ENCODE data around the gene ZNF557.
A peak's percentile ranks its signal among the peaks of the same experiment; 100 is the strongest.
"Not testable (repeated sequence)": the region's sequence is repeated elsewhere in the genome, so short reads cannot be mapped to it uniquely, and the experiment has no call there.

The ZNF557 gene

DNA sequence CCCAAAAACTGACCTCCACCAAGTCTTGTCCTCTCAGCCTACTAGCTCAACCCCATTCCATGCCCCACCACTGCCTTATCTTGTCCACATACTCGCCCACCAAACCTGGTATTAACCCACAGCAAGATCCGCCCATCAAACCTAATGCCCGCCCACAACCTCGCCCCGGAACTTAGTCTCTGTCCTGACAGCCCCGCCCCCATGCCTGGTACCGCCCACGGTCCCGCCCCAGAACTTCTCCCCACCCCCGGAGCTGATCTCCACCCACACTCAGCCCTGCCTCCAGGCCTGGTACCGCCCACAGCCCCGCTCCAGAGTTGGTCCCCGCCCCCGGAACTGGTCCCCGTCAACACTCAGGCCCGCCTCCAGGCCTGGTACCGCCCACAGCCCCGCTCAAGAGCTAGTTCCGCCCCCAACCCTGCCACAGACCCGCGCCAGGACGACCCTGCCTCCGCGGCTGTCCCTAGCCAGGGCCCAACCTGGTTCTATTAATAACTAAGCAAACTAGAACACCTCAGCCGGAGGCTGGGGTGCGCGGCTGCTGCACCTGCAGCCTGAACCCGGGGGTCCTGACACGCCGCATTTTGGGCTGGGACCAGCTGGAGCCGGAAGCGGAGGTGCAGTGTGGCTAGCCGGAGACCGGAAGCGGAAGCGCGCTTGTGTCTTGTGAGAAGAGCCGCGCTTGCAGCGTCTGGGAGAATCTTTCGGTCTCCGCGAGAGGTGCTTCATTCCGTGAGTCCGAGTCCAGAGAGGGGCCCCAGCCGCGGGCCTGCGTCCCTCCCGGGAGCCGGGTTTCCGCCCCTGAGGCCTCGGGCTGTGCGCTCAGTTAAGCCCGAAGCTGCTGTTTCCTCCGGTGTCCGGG lies at the start of gene ZNF557:
ZNF557 (plus strand) TSS at position 662 of the 862 bp plus-strand sequence. CDS start 5,372 bp downstream, outside the sequence.
- DNase-seq, result peak; percentile 79 to 82

DNA sequence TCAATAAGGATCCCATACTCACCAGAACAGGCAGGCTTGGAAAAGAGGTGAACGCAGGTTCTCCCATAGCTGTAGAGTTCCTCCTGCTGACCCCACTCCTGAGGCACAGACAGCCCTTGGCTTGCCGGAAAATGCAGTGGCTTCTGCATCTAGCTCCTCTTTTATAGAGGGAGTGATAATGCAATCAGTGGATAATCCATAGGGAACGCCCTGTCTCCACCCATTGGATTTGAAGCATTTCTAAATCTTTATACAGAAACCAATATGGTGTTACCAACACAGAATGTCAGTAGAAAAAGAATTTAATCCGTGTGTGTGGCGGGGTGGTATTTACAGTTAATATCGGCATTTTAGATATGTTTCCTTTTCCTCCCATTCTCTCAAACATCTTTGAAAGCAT lies 48.2 kb upstream of the ZNF557 start, which contains the start of gene MBD3L2B:
MBD3L2B (minus strand) TSS at position 101 of the 400 bp plus-strand sequence; CDS start at position 67, 34 bp downstream.
- DNase-seq, result not testable (repeated sequence)

DNA sequence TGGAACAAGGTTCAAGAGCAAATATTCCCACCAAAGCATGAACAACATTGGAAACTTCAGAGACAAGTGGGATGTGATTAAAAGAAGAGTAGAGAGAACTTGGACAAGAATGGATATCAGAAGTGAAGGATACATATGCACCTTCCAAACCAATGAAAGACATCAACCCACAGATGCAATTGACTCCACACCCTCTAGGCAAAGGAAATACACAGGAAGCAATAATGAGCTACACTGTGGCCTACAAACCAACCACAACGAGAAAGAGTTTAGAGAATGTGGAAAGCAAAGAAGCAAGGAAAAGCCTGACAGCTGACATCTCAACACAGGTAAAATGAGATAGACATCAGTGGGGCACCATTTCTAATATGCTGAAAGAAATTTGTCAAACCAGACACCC lies 40.7 kb upstream of the ZNF557 start:
- DNase-seq, result not testable (repeated sequence)

GRCh38 chr19:7030278-7030677 lies 39.2 kb upstream of the ZNF557 start, which contains the start of gene MBD3L5:
Gene MBD3L5 (plus strand): TSS chr19:7030578. CDS start chr19:7030612, 34 bp downstream.
- not testable (repeated sequence) for DNase-seq

DNA sequence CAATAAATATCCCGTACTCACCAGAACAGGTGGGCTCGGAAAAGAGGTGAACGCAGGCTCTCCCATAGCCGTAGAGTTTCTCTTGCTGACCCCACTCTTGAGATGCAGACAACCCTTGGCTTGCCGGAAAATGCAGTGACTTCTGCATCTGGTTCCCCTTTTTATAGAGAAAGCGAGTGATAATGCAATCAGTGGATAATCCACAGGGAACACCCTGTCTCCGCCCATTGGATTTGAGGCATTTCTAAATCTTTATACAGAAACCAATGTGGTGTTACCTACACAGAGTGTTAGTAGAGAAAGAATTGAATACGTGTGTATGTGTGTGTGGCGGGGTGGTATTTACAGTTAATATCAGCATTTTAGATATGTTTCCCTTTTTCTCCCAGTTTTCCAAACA lies 29.4 kb upstream of the ZNF557 start, which contains the start of gene MBD3L4:
MBD3L4 (minus strand) TSS at position 101 of the 400 bp plus-strand sequence; CDS start at position 66, 35 bp downstream.
- DNase-seq, result not testable (repeated sequence)

GRCh38 chr19:7041563-7041962 lies 27.9 kb upstream of the ZNF557 start:
- not testable (repeated sequence) for DNase-seq

DNA sequence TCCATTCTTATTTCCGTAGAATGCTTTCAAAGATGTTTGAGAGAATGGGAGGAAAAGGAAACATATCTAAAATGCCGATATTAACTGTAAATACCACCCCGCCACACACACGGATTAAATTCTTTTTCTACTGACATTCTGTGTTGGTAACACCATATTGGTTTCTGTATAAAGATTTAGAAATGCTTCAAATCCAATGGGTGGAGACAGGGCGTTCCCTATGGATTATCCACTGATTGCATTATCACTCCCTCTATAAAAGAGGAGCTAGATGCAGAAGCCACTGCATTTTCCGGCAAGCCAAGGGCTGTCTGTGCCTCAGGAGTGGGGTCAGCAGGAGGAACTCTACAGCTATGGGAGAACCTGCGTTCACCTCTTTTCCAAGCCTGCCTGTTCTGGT lies 20.5 kb upstream of the ZNF557 start, which contains the start of gene MBD3L2:
MBD3L2 (plus strand) TSS at position 301 of the 400 bp plus-strand sequence; CDS start at position 354, 53 bp downstream.
- not testable (repeated sequence) for DNase-seq

- DNase-seq, result not testable (repeated sequence)
Observed at GRCh38 chr19:7051421-7051820, 18.1 kb upstream of the ZNF557 start.

GRCh38 chr19:7052896-7053295 lies 16.6 kb upstream of the ZNF557 start:
- DNase-seq, result not testable (repeated sequence)

- not testable (repeated sequence) for DNase-seq
Observed at GRCh38 chr19:7054635-7055368, 14.7 kb upstream of the ZNF557 start.

DNA sequence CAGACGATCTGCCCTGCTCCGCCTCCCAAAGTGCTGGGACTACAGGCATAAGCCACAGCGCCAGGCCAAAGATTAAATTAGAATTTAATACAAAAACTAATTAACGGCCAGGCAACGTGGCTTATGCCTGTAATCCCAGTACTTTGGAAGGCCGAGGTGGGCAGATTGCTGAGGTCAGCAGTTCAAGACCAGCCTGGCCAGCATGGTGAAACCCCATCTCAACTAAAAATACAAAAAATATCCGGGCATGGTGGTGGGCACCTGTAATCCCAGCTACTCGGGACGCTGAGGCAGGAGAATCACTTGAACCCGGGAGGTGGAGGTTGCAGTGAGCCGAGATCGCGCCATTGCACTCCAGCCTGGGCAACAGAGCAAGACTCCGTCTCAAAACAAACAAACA lies 13.8 kb upstream of the ZNF557 start:
- not testable (repeated sequence) for DNase-seq

DNA sequence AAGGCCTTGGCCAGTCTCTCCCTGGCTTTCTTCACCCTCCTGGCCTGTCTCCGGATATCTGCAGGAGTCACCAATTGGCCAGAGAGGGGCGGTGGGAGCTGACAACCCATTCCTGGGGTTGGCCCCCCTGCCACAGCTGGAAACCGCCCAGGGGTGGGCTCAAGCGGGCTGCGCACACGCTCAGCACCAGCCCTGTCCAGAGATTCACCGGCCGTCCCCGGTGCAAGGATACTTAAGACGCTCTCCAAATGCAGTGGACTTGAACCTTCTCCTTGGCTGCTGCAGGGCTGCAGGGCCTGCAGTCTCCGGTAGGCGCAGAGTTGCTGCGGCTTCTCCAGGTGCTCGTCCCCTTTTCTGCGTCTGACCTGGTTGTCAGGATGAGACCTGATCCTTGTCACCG lies 13.1 kb upstream of the ZNF557 start:
- not testable (repeated sequence) for DNase-seq

DNA sequence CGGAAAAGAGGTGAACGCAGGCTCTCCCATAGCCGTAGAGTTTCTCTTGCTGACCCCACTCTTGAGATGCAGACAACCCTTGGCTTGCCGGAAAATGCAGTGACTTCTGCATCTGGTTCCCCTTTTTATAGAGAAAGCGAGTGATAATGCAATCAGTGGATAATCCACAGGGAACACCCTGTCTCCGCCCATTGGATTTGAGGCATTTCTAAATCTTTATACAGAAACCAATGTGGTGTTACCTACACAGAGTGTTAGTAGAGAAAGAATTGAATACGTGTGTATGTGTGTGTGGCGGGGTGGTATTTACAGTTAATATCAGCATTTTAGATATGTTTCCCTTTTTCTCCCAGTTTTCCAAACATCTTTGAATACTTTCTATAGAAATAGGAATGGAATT lies 10.9 kb upstream of the ZNF557 start, which contains the start of gene MBD3L3:
MBD3L3 (minus strand) TSS at position 101 of the 400 bp plus-strand sequence; CDS start at position 30, 71 bp downstream.
- not testable (repeated sequence) for DNase-seq

DNA sequence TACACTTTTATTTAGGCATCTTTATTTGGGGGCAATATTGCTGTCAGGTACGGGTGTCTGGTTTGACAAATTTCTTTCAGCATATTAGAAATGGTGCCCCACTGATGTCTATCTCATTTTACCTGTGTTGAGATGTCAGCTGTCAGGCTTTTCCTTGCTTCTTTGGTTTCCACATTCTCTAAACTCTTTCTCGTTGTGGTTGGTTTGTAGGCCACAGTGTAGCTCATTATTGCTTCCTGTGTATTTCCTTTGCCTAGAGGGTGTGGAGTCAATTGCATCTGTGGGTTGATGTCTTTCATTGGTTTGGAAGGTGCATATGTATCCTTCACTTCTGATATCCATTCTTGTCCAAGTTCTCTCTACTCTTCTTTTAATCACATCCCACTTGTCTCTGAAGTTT lies 9.5 kb upstream of the ZNF557 start:
- DNase-seq, result not testable (repeated sequence)

GRCh38 chr19:7063339-7063738 lies 6.2 kb upstream of the ZNF557 start:
- DNase-seq, result no peak

GRCh38 chr19:7063764-7064418 lies 5.6 kb upstream of the ZNF557 start:
- no peak for DNase-seq

- not testable (repeated sequence) for DNase-seq
Observed at GRCh38 chr19:7067122-7067521, 2.4 kb upstream of the ZNF557 start.

DNA sequence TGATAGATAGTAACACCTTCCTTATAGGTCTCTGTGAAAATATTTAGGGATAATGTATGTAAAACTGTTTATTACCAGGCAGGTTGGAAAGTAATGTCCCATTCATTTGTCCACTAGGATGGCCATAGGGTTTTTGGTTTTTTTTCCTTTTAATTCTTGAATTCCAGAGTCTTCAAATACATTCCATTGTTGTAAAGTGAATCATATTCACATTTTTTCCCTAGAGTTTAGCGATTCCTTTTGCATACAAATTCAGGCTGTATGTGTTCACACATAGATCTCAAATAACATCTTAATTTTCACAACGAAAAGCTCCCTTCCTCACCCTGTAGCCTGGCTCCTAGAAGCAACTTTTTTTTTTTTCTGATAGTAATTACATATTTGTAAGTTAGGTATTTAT lies 1.8 kb upstream of the ZNF557 start:
- DNase-seq, result no peak

GRCh38 chr19:7068599-7068998 lies 904 bp upstream of the ZNF557 start:
- no peak for DNase-seq

DNA sequence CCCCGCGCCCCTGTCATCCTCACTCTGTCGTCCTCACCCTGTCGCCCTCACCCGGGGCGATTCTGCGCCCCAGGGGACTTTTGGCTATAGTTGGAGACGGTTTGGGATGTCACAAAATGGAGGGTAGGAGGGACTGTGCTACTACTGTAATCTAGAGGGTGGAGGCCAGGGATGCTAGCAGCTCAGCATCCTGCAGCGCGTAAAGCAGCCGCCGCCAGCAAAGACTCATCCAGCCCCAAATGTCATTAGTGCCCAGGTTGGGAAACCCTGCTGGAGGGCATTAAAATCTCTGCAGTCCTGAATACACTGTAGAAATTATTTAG lies 362 bp downstream of the ZNF557 start:
- DNase-seq, result no peak

- DNase-seq, result no peak
Observed at GRCh38 chr19:7072541-7072940, 3.0 kb downstream of the ZNF557 start.

DNA sequence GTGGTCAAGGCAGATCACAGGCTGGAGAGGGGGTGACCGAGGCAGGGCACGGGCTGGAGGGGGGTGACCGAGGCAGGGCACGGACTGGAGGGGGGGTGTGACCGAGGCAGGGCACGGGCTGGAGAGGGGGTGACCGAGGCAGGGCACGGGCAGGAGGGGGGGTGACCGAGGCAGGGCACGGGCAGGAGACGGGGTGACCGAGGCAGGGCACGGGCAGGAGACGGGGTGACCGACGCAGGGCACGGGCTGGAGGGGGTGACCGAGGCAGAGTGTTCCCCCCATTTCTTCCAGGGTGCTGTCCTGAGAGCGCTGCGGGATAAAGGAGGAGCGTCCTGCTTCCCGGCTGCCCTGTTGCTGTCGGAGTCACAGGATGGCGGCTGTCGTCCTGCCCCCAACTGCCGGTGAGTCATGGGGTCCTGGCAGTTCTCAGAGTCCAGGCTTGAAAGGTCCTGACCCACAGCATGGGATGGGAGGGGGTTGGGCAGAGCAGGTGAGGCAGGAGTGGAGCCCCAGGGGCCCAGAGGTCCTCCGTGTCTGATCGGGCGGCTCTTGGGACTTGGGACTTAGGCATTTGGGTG lies 5.3 kb downstream of the ZNF557 start:
- no peak for DNase-seq

Data from NCI-H187 (cell line).